ENCODE data around the gene LCP1.

The LCP1 gene

GRCh38 chr13:46176756-46177155 is 5.2 kb downstream of the LCP1 start:
- in situ Hi-C loops (cut with MboI; ENCODE audit: low sequenced_read_pairs, unreplicated experiment): no loop called here
- no peak for DNase-seq (ENCODE audit: low spot score)
- TF ChIP-seq CTCF (IDR thresholded peaks at IDR 0.05; ENCODE audit: borderline replicate concordance, control extremely low read depth, extremely low read depth, insufficient read depth, missing control alignments): no peak

GRCh38 chr13:46173656-46174055 is 8.3 kb downstream of the LCP1 start:
- no peak for TF ChIP-seq CTCF (IDR thresholded peaks at IDR 0.05; ENCODE audit: borderline replicate concordance, control extremely low read depth, extremely low read depth, insufficient read depth, missing control alignments)
- no peak for DNase-seq (ENCODE audit: low spot score)
- in situ Hi-C loops (cut with MboI; ENCODE audit: low sequenced_read_pairs, unreplicated experiment): loop anchor here (5.0 kb wide), 1 partner anchor 214 kb away; the partner anchor contains the start of gene RUBCNL

GRCh38 chr13:46172531-46172991 is 9.4 kb downstream of the LCP1 start:
- in situ Hi-C loops (cut with MboI; ENCODE audit: low sequenced_read_pairs, unreplicated experiment): loop anchor here (5.0 kb wide), 1 partner anchor 215 kb away; the partner anchor contains the start of gene RUBCNL
- TF ChIP-seq CTCF (IDR thresholded peaks at IDR 0.05; ENCODE audit: borderline replicate concordance, control extremely low read depth, extremely low read depth, insufficient read depth, missing control alignments): no peak
- no peak for DNase-seq (ENCODE audit: low spot score)

- no peak for DNase-seq (ENCODE audit: low spot score)
- no peak for TF ChIP-seq CTCF (IDR thresholded peaks at IDR 0.05; ENCODE audit: borderline replicate concordance, control extremely low read depth, extremely low read depth, insufficient read depth, missing control alignments)
- in situ Hi-C loops (cut with MboI; ENCODE audit: low sequenced_read_pairs, unreplicated experiment): loop anchor here (5.0 kb wide), 1 partner anchor 216 kb away; the partner anchor contains the start of gene RUBCNL
These were observed 10.2 kb downstream of the LCP1 start for GRCh38 chr13:46171739-46172138.

GRCh38 chr13:46171217-46171616 is 10.8 kb downstream of the LCP1 start:
- DNase-seq (ENCODE audit: low spot score): no peak
- in situ Hi-C loops (cut with MboI; ENCODE audit: low sequenced_read_pairs, unreplicated experiment): loop anchor here (5.0 kb wide), 1 partner anchor 216 kb away; the partner anchor contains the start of gene RUBCNL
- no peak for TF ChIP-seq CTCF (IDR thresholded peaks at IDR 0.05; ENCODE audit: borderline replicate concordance, control extremely low read depth, extremely low read depth, insufficient read depth, missing control alignments)

GRCh38 chr13:46170687-46171086 is 11.3 kb downstream of the LCP1 start:
- DNase-seq (ENCODE audit: low spot score): no peak
- in situ Hi-C loops (cut with MboI; ENCODE audit: low sequenced_read_pairs, unreplicated experiment): loop anchor here (5.0 kb wide), 1 partner anchor 217 kb away; the partner anchor contains the start of gene RUBCNL
- TF ChIP-seq CTCF (IDR thresholded peaks at IDR 0.05; ENCODE audit: borderline replicate concordance, control extremely low read depth, extremely low read depth, insufficient read depth, missing control alignments): no peak

Measured in GM13976 (cell line).